Erythroblast (primary cell): ENCODE data around the gene CTIF.

Source experiments
- GATA1 ChIP-seq: IDR thresholded peaks from 2 replicates; pipeline ENCODE4 v1.6.1; 2011; ENCODE audit warnings: low read depth, mild to moderate bottlenecking, control low read depth, low read length, moderate library complexity
- POLR2A ChIP-seq: IDR thresholded peaks from 2 replicates; pipeline ENCODE4 v1.6.1; 2011; ENCODE audit warnings: mild to moderate bottlenecking, low read length

- no peak for TF ChIP-seq GATA1
- no peak for TF ChIP-seq POLR2A
Observed at GRCh38 chr18:48672671-48673340, 134.0 kb downstream of the CTIF start.
